ENCODE data around the gene GIMD1.
"Not testable (repeated sequence)": the region's sequence is repeated elsewhere in the genome, so short reads cannot be mapped to it uniquely, and the experiment has no call there.

Gene GIMD1

DNA sequence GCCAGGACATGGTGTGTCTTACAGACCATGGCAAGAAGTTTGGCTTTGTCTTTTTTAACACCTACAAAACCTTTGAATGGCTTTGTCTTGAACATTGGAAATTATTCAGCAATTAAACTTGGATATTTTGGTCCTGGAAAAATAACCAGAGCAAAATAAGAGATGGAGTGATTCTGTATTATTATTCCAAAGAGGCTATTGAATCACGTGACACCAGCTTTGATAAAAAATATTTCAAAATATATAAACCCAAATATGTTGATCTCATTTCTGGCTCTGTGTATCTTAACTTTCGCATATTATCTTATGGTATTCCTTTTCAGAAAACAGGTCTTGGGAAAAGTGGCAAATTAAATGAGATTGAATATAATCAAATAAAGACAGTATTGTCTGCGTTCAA is 32.6 kb upstream of the GIMD1 start:
- Histone ChIP-seq H3K79me2 (ENCODE audit: insufficient read depth, low read length) (no peaks in the 10 kb centered on the region), H4K20me1 (ENCODE audit: insufficient read depth, low read length, poor library complexity, severe bottlenecking) (no peaks in the 10 kb centered on the region), H3K4me3 (ENCODE audit: low read length, poor library complexity, severe bottlenecking) (no peak overlapping the region), H3K36me3 (ENCODE audit: insufficient read depth, low read length) (no peaks in the 10 kb centered on the region), H3K4me2 (ENCODE audit: low read depth, low read length, poor library complexity, severe bottlenecking) (no peak overlapping the region), H3K9me2 (replicated peaks; ENCODE audit: low read depth, low read length) (0 out of 2 replicates have a peak, but pooled peaks cover 6% of the 10 kb centered on the region), H2AFZ (ENCODE audit: low read length) (no peak overlapping the region), H3K9me3 (ENCODE audit: insufficient read depth, low read depth, low read length) (peaks cover 6% of the 10 kb centered on the region; the same call in 1 of the 2 replicates), H3K4me1 (ENCODE audit: insufficient read depth, low read length, poor library complexity, severe bottlenecking) (no peaks in the 10 kb centered on the region), H3F3A (ENCODE audit: low read depth) (no peaks in the 10 kb centered on the region), H3K9ac (ENCODE audit: low read depth, low read length, poor library complexity, severe bottlenecking) (no peak overlapping the region), H3K27me3 (ENCODE audit: insufficient read depth, low read length, poor library complexity, severe bottlenecking) (no peaks in the 10 kb centered on the region)
- TF ChIP-seq, protein P1, sequence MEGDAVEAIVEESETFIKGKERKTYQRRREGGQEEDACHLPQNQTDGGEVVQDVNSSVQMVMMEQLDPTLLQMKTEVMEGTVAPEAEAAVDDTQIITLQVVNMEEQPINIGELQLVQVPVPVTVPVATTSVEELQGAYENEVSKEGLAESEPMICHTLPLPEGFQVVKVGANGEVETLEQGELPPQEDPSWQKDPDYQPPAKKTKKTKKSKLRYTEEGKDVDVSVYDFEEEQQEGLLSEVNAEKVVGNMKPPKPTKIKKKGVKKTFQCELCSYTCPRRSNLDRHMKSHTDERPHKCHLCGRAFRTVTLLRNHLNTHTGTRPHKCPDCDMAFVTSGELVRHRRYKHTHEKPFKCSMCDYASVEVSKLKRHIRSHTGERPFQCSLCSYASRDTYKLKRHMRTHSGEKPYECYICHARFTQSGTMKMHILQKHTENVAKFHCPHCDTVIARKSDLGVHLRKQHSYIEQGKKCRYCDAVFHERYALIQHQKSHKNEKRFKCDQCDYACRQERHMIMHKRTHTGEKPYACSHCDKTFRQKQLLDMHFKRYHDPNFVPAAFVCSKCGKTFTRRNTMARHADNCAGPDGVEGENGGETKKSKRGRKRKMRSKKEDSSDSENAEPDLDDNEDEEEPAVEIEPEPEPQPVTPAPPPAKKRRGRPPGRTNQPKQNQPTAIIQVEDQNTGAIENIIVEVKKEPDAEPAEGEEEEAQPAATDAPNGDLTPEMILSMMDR (conservative IDR thresholded peaks at IDR 0.05; ENCODE audit: low read length): no peak
- no peak for TF ChIP-seq EZH2phosphoT487 (IDR thresholded peaks at IDR 0.05; ENCODE audit: borderline replicate concordance)

DNA sequence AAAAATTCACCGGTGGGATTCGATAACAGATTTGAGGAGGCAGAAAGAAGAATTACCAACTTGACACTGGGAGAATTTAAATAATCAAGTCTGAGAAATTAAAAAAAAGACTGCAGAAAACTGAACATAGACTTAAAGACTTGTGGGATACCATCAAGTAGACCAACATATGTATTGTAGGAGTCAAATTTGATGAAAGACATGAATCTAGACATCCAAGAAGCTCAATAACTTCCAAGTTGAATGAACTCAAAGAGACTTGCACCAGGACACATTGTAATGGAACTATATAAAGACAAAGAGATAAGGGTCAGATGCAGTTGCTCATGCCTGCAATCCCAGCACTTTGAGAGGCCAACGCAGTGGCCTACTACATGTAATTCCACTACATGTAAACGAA is 30.3 kb upstream of the GIMD1 start:
- not testable (repeated sequence) for H3K27me3 ChIP-seq (ENCODE audit: insufficient read depth, low read length, poor library complexity, severe bottlenecking); H2AFZ ChIP-seq (ENCODE audit: low read length); H3K4me1 ChIP-seq (ENCODE audit: insufficient read depth, low read length, poor library complexity, severe bottlenecking); H3K9me3 ChIP-seq (ENCODE audit: insufficient read depth, low read depth, low read length); H3K36me3 ChIP-seq (ENCODE audit: insufficient read depth, low read length); H3K4me2 ChIP-seq (ENCODE audit: low read depth, low read length, poor library complexity, severe bottlenecking); H3F3A ChIP-seq (ENCODE audit: low read depth); H3K9me2 ChIP-seq (replicated peaks; ENCODE audit: low read depth, low read length); H3K9ac ChIP-seq (ENCODE audit: low read depth, low read length, poor library complexity, severe bottlenecking); H3K79me2 ChIP-seq (ENCODE audit: insufficient read depth, low read length); H3K4me3 ChIP-seq (ENCODE audit: low read length, poor library complexity, severe bottlenecking); H4K20me1 ChIP-seq (ENCODE audit: insufficient read depth, low read length, poor library complexity, severe bottlenecking)

DNA sequence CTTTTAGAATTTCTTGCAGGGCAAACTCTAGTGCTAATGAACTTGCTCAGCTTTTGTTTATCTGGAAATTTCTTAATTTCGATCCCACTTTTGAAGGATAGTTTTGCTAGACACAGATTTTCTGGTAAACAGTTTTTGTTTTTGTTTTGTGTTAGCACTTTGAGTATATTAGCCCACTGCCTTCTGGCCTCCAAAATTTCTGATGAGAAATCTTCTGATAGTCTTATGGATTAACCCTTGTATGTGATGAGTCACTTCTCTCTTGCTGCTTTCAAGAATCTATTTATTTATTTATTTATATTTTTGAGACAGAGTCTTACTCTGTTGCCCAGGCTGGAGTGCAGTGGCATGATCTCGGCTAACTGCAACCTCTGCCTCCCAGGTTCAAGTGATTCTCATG is 27.0 kb upstream of the GIMD1 start:
- Histone ChIP-seq H2AFZ (ENCODE audit: low read length) (no peak overlapping the region), H3K9me2 (replicated peaks; ENCODE audit: low read depth, low read length) (no peaks in the 10 kb centered on the region), H3K9ac (ENCODE audit: low read depth, low read length, poor library complexity, severe bottlenecking) (no peak overlapping the region), H3F3A (ENCODE audit: low read depth) (no peaks in the 10 kb centered on the region), H4K20me1 (ENCODE audit: insufficient read depth, low read length, poor library complexity, severe bottlenecking) (no peaks in the 10 kb centered on the region), H3K79me2 (ENCODE audit: insufficient read depth, low read length) (no peaks in the 10 kb centered on the region), H3K36me3 (ENCODE audit: insufficient read depth, low read length) (no peaks in the 10 kb centered on the region), H3K4me3 (ENCODE audit: low read length, poor library complexity, severe bottlenecking) (no peak overlapping the region), H3K9me3 (ENCODE audit: insufficient read depth, low read depth, low read length) (peaks cover 6% of the 10 kb centered on the region; the same call in 1 of the 2 replicates), H3K4me2 (ENCODE audit: low read depth, low read length, poor library complexity, severe bottlenecking) (no peak overlapping the region), H3K4me1 (ENCODE audit: insufficient read depth, low read length, poor library complexity, severe bottlenecking) (no peaks in the 10 kb centered on the region), H3K27me3 (ENCODE audit: insufficient read depth, low read length, poor library complexity, severe bottlenecking) (no peaks in the 10 kb centered on the region)
- TF ChIP-seq EZH2phosphoT487 (IDR thresholded peaks at IDR 0.05; ENCODE audit: borderline replicate concordance): no peak
- TF ChIP-seq, protein P1 (conservative IDR thresholded peaks at IDR 0.05; ENCODE audit: low read length): no peak

DNA sequence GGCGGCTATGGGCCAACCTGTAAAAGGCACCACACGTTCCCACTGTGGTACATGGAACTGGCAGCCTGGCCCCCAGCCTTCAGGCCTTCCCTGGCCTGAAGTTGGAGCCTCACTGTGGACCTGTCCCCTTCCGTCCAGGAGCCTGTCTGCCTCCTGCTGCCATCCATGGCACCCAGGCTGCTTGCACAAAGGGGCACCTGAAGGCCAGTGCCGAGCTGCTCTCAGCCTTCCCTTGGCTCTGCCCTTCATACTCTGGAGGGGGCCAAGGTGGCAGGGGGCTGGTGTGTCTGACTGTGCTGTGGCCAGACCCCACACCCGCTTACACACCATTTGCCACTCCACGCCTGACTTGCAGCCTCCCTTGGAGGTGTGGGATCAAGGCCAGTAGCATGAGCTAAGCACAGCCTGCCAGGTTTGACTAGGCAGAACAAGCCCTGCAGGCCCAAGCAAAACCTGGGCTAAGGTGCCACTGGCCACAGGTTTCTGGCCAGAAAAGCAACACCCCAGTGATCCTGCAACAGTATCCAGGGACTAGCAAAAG is 17.3 kb upstream of the GIMD1 start:
- no peaks in the 10 kb centered on the region for H3F3A ChIP-seq (ENCODE audit: low read depth)
- 0 out of 2 replicates have a peak, but pooled peaks cover 2% of the 10 kb centered on the region for H3K9me3 ChIP-seq (ENCODE audit: insufficient read depth, low read depth, low read length)
- H4K20me1 ChIP-seq (ENCODE audit: insufficient read depth, low read length, poor library complexity, severe bottlenecking): no peaks in the 10 kb centered on the region
- no peak overlapping the region for H3K4me2 ChIP-seq (ENCODE audit: low read depth, low read length, poor library complexity, severe bottlenecking)
- H3K36me3 ChIP-seq (ENCODE audit: insufficient read depth, low read length): no peaks in the 10 kb centered on the region
- no peaks in the 10 kb centered on the region for H3K27me3 ChIP-seq (ENCODE audit: insufficient read depth, low read length, poor library complexity, severe bottlenecking)
- H3K4me1 ChIP-seq (ENCODE audit: insufficient read depth, low read length, poor library complexity, severe bottlenecking): no peaks in the 10 kb centered on the region
- H2AFZ ChIP-seq (ENCODE audit: low read length): no peak overlapping the region
- TF ChIP-seq, protein P1 (conservative IDR thresholded peaks at IDR 0.05; ENCODE audit: low read length): no peak
- no peaks in the 10 kb centered on the region for H3K79me2 ChIP-seq (ENCODE audit: insufficient read depth, low read length)
- H3K9me2 ChIP-seq (replicated peaks; ENCODE audit: low read depth, low read length): no peaks in the 10 kb centered on the region
- H3K9ac ChIP-seq (ENCODE audit: low read depth, low read length, poor library complexity, severe bottlenecking): no peak overlapping the region
- H3K4me3 ChIP-seq (ENCODE audit: low read length, poor library complexity, severe bottlenecking): no peak overlapping the region
